Measurements from ENCODE around the gene USH2A. TPM values are rescaled to one million over a fixed set of nuclear protein-coding genes. Genes with fewer than 3 reads are reported as not detected.

Gene USH2A
- total RNA-seq, 2 experiments from 2014 or later = not detected

DNA sequence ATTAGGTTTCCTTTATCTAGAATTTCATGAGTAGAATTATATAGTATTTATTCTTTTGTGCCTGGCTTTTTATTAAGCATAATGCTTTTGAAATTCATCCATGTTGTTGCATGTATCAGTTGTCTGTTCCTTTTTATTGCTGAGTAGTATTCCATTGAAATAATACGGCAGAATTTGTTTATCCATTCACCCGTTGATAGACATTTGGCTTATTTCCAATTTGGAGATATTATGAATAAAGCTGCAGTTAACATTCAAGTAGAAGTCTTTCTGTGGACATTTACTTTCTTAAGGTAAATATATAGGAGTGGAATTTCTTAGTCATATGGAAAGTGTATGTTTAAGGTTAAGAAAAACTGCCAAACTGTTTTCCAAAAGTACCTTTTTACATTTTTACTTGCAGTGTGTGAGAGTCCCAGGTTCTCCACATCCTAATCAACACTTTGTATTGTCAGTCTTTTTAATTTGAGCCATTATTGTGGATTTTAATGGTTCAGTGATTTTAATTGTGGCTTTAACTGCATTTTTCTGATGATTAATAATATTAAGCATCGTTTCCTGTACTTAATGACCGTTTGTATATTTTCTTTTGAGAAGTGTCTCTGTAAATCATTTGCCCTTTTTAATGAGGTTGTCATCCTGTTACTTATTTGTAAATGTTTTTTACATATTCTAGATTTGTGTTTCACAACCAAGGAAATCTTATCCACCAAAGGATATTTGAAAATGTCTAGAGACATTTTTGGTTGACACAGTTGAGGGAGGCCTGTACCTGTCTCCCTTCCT lies 833.4 kb downstream of the USH2A start:
- H3K4me3 Mint-ChIP-seq = no peak overlapping the region
- Histone ChIP-seq H3K9me3 (ENCODE audit: control insufficient read depth in 1 of 2, insufficient read depth in 1 of 2, low read length in 2 of 2) (no peaks in the 10 kb centered on the region), H3K4me3 (ENCODE audit: low read length) (no peak overlapping the region), H3K36me3 (ENCODE audit: insufficient read depth, low read length) (no peaks in the 10 kb centered on the region), H3K4me1 (ENCODE audit: insufficient read depth, low read length) (no peaks in the 10 kb centered on the region), H3K27ac (ENCODE audit: low read depth in 1 of 2, low read length in 2 of 2) (no peak overlapping the region), H3K27me3 (ENCODE audit: control insufficient read depth in 1 of 2, insufficient read depth in 2 of 2, low read length in 2 of 2) (no peaks in the 10 kb centered on the region)
- H3K36me3 Mint-ChIP-seq (ENCODE audit: low read depth) = peaks cover 47% of the 10 kb centered on the region
- DNase-seq (no peak), ATAC-seq (ENCODE audit: poor library complexity) (no peak)
- no peaks in the 10 kb centered on the region for H3K4me1 Mint-ChIP-seq (ENCODE audit: low read depth)
- TF ChIP-seq, protein P1, sequence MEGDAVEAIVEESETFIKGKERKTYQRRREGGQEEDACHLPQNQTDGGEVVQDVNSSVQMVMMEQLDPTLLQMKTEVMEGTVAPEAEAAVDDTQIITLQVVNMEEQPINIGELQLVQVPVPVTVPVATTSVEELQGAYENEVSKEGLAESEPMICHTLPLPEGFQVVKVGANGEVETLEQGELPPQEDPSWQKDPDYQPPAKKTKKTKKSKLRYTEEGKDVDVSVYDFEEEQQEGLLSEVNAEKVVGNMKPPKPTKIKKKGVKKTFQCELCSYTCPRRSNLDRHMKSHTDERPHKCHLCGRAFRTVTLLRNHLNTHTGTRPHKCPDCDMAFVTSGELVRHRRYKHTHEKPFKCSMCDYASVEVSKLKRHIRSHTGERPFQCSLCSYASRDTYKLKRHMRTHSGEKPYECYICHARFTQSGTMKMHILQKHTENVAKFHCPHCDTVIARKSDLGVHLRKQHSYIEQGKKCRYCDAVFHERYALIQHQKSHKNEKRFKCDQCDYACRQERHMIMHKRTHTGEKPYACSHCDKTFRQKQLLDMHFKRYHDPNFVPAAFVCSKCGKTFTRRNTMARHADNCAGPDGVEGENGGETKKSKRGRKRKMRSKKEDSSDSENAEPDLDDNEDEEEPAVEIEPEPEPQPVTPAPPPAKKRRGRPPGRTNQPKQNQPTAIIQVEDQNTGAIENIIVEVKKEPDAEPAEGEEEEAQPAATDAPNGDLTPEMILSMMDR (IDR thresholded peaks at IDR 0.05) = no peak
- H3K27me3 Mint-ChIP-seq = no peaks in the 10 kb centered on the region
- CTCF ChIA-PET = no interaction called here
- H3K27ac Mint-ChIP-seq = no peak overlapping the region
- POLR2A ChIA-PET = no interaction called here
- intact Hi-C loops (cut with DNase I, micrococcal nuclease) = no loop called here
- H3K9me3 Mint-ChIP-seq = peaks cover 4% of the 10 kb centered on the region

DNA sequence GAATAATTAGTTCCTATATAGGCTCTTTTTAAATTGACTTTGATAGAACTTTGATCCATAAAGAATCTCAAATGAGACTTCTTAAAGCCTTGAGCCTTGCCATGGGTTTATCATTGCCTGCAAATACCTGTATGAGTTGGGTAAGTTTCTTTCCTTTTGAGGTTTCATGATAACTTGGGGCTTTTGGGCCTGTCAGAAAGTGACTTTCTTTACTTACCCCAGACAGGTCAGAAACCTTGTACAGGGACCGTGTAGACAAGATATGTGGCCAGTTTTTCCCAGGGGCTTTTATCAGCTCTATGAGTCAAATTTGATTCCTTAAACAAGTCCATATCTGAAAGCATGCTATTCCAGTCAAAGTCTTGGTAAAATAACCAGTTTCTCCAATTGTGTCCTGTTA lies 838.9 kb downstream of the USH2A start:
- Mint-ChIP-seq H3K27me3 (no peaks in the 10 kb centered on the region), H3K27ac (no peak overlapping the region), H3K4me1 (ENCODE audit: low read depth) (no peaks in the 10 kb centered on the region), H3K36me3 (ENCODE audit: low read depth) (peaks cover 65% of the 10 kb centered on the region), H3K4me3 (no peak overlapping the region), H3K9me3 (peaks cover 6% of the 10 kb centered on the region)
- Histone ChIP-seq H3K4me3 (ENCODE audit: low read length) (no peak overlapping the region), H3K9me3 (ENCODE audit: control insufficient read depth in 1 of 2, insufficient read depth in 1 of 2, low read length in 2 of 2) (no peaks in the 10 kb centered on the region), H3K4me1 (ENCODE audit: insufficient read depth, low read length) (no peaks in the 10 kb centered on the region), H3K27ac (ENCODE audit: low read depth in 1 of 2, low read length in 2 of 2) (no peak overlapping the region), H3K36me3 (ENCODE audit: insufficient read depth, low read length) (no peaks in the 10 kb centered on the region), H3K27me3 (ENCODE audit: control insufficient read depth in 1 of 2, insufficient read depth in 2 of 2, low read length in 2 of 2) (no peaks in the 10 kb centered on the region)
- ChIA-PET POLR2A (no interaction called here), CTCF (no interaction called here)
- TF ChIP-seq, protein P1 (IDR thresholded peaks at IDR 0.05) = no peak
- intact Hi-C loops (cut with DNase I, micrococcal nuclease) = no loop called here
- DNase-seq (no peak), ATAC-seq (ENCODE audit: poor library complexity) (no peak)

DNA sequence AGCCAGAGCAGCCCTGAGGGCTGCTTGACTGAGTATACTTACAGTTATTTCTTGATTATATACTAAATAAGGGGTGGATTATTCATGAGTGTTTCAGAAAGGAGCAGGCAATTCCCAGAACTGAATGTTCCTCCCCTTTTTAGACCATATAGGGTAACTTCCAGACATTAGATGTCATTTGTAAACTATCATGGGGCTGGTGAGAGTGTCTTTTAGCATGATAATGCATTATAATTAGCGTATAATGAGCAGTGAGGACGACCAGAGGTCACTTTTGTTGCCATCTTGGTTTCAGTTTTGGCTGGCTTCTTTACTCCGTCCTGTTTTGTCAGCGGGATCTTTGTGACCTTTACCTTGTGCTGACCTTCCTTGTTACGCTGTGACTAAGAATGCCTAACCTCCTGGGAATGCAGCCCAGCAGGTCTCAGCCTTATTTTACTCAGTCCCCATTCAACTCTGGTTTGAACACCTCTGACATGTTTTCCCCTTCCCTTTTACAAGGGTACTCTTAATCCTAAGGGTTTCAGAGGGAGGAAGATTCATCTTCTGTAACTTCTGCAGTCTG lies 840.0 kb downstream of the USH2A start:
- H3K36me3 ChIP-seq (ENCODE audit: insufficient read depth, low read length) = no peaks in the 10 kb centered on the region
- H3K27me3 ChIP-seq (ENCODE audit: control insufficient read depth in 1 of 2, insufficient read depth in 2 of 2, low read length in 2 of 2) = no peaks in the 10 kb centered on the region
- POLR2A ChIA-PET = no interaction called here
- Mint-ChIP-seq H3K27ac (no peak overlapping the region), H3K9me3 (peaks cover 6% of the 10 kb centered on the region), H3K27me3 (no peaks in the 10 kb centered on the region), H3K4me1 (ENCODE audit: low read depth) (no peaks in the 10 kb centered on the region), H3K4me3 (no peak overlapping the region), H3K36me3 (ENCODE audit: low read depth) (peaks cover 68% of the 10 kb centered on the region)
- DNase-seq (no peak), ATAC-seq (ENCODE audit: poor library complexity) (no peak)
- intact Hi-C loops (cut with DNase I, micrococcal nuclease) = no loop called here
- no peak overlapping the region for H3K27ac ChIP-seq (ENCODE audit: low read depth in 1 of 2, low read length in 2 of 2)
- CTCF ChIA-PET = no interaction called here
- H3K4me1 ChIP-seq (ENCODE audit: insufficient read depth, low read length) = no peaks in the 10 kb centered on the region
- TF ChIP-seq, protein P1 (IDR thresholded peaks at IDR 0.05) = no peak
- H3K9me3 ChIP-seq (ENCODE audit: control insufficient read depth in 1 of 2, insufficient read depth in 1 of 2, low read length in 2 of 2) = no peaks in the 10 kb centered on the region
- no peak overlapping the region for H3K4me3 ChIP-seq (ENCODE audit: low read length)
